NCI-H748 treated with DMSO at 0.1 percent for 48 hours (cell line): Measurements from ENCODE around the gene TSN.
"Not testable (repeated sequence)": the region's sequence is repeated elsewhere in the genome, so short reads cannot be mapped to it uniquely, and the experiment has no call there.

Source experiments
- DNase-seq: peaks from one replicate; lab custom pipeline; 2025; lab: John Stamatoyannopoulos, UW

Gene TSN

GRCh38 chr2:121801916-121802315 is 46.5 kb downstream of the TSN start:
- DNase-seq, result no peak

- DNase-seq, result no peak
Measured at GRCh38 chr2:121803503-121803902, 48.1 kb downstream of the TSN start.

GRCh38 chr2:121804340-121804739 is 48.9 kb downstream of the TSN start:
- DNase-seq, result peak; percentile 39

- DNase-seq, result no peak
Measured at GRCh38 chr2:121804997-121805765, 49.7 kb downstream of the TSN start.

- no peak for DNase-seq
Measured at GRCh38 chr2:121805766-121806143, 50.3 kb downstream of the TSN start.

GRCh38 chr2:121807771-121808170 is 52.3 kb downstream of the TSN start:
- not testable (repeated sequence) for DNase-seq

GRCh38 chr2:121809607-121810006 is 54.2 kb downstream of the TSN start:
- no peak for DNase-seq

GRCh38 chr2:121810959-121811853 is 55.8 kb downstream of the TSN start:
- DNase-seq, result peak; percentile 34

- not testable (repeated sequence) for DNase-seq
Measured at GRCh38 chr2:121813083-121813482, 57.6 kb downstream of the TSN start.

- DNase-seq, result no peak
Measured at GRCh38 chr2:121815216-121815615, 59.8 kb downstream of the TSN start.

- no peak for DNase-seq
Measured at GRCh38 chr2:121816797-121817196, 61.3 kb downstream of the TSN start.

GRCh38 chr2:121817304-121817703 is 61.9 kb downstream of the TSN start:
- DNase-seq, result not testable (repeated sequence)
